GM12872 (cell line): Measurements from ENCODE around the gene CAVIN1.

Experiments
- CTCF ChIP-seq: IDR thresholded peaks from 3 replicates; pipeline ENCODE4 v1.5.1; 2011; ENCODE audit warnings: low read depth, mild to moderate bottlenecking, low read length, moderate library complexity; ENCODE audit not compliant: insufficient read depth

The CAVIN1 gene

GRCh38 chr17:42405076-42405475 is 18.0 kb downstream of the CAVIN1 start:
- TF ChIP-seq CTCF: no peak

DNA sequence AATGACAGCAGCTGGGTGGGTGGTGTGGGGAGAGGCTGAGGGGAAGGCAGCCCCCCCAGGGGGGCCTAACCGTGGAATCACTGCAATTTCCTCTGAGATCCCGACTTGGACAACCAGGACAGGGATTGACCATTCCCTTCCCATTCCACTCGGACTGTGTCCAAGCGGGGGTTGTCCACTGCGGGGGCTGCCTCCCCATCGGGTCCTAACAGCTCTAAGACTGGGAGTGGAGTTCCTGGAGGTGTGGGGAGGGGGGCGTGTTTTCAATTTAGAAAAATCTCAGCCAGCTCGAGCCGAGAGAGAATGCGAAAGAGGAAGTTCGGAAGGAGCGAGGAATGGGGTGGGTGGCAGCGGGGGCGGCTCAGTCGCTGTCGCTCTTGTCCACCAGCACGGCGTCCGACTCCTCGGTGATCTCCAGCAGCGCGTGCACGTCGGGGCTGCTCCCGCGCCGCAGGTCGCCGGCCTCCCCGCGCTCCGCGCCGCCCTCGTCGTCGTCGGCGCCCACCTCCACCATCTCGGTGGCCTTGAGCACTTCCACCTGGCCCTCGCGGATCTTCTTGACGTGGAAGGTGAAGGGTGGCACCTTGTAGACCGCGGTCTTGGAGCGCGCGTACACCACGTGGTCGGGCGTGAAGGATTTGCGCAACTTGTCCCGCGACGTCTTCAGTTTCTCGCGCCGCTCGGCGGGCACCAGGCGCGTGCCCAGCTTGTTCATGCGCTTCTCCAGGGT is 18.6 kb downstream of the CAVIN1 start:
- no peak for TF ChIP-seq CTCF

DNA sequence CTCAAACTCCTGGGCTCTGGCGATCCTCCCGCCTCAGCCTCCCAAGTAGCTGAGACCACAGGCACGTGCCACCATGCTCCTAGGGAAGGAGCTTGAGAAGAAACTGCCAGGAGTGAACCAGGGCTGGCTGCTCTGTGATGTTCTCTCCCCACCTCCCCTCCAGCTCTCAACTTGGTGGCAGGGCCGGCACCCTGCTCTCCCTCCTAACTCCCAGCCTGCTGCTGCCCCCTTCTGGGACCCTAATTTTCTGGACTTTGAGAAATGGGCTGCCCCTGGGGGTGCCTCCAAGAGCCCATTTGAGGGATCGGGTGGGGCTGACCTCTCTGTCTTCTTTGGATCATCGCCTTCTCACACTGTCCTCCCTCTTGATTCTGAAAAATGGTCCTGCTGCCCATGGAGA is 19.9 kb downstream of the CAVIN1 start:
- peak; percentile 59 for TF ChIP-seq CTCF

GRCh38 chr17:42402117-42402516 is 20.9 kb downstream of the CAVIN1 start:
- no peak for TF ChIP-seq CTCF

- TF ChIP-seq CTCF: no peak
Observed at GRCh38 chr17:42399948-42400843, 22.9 kb downstream of the CAVIN1 start.

- TF ChIP-seq CTCF: no peak
Observed at GRCh38 chr17:42399121-42399520, 23.9 kb downstream of the CAVIN1 start.

DNA sequence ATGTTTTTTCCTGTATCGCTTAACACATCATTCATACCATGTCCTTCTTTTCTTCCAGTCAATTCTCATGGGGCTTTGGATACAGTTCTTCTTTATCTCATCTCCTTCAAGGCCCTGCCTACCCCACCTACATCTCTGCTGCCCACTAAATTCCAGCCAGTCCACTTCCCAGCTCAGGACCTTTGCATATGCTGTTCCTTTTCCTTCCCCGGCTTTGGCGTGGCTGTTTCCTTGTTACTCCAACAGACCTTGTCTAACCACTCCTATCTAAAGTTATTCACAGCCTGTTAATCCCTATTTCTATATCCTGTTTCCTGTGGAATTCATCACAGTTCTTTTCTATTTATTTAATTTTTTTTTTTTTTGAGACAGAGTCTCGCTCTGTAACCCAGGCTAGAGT is 28.2 kb downstream of the CAVIN1 start:
- no peak for TF ChIP-seq CTCF
